HG03342 (cell line): ENCODE measurements around the gene PDE4D.

ENCODE experiments used
- ATAC-seq: cut with Tn5 transposase; IDR thresholded peaks from one replicate; pipeline ENCODE4 v1.9.1; 2021; ENCODE audit warnings: mild to moderate bottlenecking, moderate library complexity; ENCODE audit not compliant: unreplicated experiment

Gene PDE4D

DNA sequence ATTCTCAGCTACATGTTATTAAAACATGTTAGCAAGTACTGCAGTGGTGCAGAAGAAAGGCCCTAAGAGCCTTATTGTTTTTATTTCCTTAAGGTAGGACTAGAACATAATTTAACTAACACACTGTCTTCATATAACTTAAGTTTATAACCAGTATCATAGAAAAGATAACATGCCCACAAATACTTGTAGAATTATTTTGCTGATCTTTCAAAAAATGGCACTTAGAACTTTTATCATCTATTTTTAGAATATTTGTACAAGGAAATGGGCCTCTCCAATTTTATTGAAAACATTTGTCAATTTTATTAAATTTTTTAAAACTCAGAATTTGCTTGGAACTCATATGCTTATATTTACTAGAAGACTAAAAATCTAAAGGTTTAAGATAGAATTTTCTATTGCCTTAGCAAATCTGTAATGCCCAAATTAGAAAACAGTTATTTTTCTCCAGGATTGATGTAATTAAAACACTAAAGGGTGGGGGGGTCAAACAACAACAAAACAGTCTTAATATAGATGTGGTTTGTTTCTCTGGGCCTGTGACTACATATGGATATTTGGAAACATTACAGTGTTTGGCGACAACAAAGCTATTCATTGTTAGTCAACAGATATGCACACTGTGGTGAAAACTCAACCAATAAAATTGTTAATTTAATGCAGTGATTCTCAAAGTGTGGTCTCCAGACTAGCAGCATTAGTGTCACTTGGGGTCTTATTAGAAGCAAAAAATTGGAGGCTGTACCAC is 360.4 kb downstream of the PDE4D start:
- ATAC-seq = no peak

GRCh38 chr5:59529239-59529638 is 364.3 kb downstream of the PDE4D start:
- ATAC-seq = no peak

- no peak for ATAC-seq
Observed at GRCh38 chr5:59528202-59528862, 365.2 kb downstream of the PDE4D start.

- no peak for ATAC-seq
Observed at GRCh38 chr5:59525957-59526356, 367.6 kb downstream of the PDE4D start.

GRCh38 chr5:59525311-59525710 is 368.2 kb downstream of the PDE4D start:
- ATAC-seq = no peak

DNA sequence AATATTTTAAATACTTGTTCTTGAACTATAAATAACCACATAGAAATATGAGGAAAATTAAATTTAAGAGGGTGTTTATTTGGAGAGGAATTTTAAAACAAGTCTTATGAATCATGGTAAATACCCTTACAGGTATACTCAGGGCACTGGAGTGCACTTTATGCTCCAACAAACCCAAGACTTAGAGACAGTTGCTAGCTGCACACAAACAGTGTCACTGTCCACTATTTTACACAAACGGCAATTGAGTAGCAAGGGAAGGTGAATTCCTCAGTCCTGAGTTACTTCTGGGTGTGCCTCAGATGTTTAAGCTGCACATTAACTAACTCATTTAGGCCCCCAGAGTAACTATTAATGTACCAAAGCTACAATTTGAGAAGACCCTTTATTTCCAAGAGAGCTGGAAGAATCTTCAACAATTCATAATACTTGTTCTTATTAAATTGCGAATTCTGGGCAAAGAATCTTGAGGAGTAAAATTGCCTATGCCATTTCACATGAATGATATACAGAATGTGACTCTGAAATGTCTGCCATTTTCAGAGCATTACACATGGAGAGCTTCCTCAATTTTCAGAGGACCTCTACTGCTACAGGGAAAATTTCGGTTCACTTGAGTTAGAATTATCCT is 371.2 kb downstream of the PDE4D start:
- no peak for ATAC-seq

DNA sequence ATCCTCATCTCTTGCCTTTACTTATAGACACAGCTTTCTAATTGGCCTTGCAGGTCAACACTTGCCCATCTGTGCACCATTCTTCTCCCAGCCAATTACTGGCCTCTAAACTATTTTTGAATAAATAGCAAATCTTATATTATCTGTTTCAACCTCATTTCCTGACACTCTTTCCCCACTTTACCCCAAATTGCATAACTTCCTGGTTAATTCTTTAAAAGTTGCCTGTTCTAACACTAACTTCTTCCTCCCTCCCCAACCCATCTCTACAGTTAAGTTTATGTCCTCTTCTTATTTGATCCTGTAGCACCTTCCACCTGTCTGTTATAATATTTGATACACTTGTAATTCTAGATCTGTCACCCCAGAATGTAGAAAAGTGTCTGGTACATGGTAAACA is 372.1 kb downstream of the PDE4D start:
- no peak for ATAC-seq

GRCh38 chr5:59519338-59519737 is 374.2 kb downstream of the PDE4D start:
- ATAC-seq = no peak

GRCh38 chr5:59517926-59518585 is 375.5 kb downstream of the PDE4D start:
- no peak for ATAC-seq

DNA sequence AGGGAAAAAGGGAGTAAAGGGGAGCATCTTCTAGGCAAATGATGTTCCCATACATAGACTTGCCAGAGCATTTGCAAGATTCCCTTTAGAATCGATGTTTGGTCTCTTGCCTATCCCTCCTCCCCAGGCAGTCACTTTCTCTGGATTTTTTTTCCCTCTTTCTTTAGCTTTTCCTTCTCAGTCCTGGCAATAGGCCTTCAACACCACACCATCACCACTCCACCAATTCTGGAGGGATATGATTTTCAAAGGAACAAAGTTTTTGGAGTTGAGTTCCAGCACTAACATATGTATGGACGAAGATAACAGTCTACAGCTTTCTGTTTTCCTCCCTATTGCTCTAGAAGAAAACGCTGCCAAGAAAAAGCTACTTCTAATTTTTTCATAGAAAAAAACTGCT is 377.4 kb downstream of the PDE4D start:
- ATAC-seq = no peak

DNA sequence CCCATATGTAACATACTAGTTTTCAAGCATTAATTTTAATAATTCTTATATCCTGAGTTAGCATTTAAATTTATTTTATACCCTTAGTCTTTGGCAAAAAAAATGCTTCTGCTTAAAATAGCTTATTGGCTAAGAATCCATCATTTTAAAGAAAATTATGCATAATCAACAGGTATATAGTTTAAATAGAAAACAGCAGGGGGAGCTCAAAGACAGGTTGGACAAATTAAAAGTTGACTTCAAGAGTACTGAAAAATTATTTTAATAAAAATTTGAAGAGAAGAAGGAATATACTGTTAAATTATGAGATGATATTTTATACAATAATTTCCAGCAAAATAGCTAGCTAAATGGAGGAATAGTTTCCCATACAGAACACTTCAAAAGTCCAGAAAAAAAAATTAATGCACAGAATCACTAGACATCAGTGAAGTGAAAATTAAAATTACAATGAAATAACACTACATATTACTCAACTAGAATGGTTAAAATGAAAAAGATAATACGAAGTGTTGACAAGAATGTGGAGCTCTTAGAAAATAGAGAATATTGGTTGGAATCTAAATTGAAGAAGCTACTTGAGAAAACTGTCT is 387.1 kb downstream of the PDE4D start:
- ATAC-seq = no peak

- ATAC-seq = no peak
Observed at GRCh38 chr5:59504043-59504442, 389.5 kb downstream of the PDE4D start.

DNA sequence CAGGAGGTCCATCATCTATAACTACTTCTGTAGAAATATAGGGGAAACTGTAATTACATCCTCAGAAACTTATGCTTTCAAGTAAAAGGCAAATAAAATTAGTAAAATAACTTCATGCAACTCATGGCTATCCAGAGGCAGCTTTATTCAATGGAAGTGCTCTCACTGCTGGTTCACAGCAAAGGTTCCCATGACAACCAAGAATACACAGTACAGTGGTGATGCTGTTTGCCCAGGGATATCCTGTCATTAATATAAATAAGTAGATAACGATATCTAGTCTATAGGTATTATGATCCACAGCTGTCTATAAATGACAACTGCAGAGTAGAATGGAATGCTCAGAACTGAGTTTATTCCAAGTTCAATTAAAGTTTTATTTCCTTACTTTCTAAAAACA is 390.3 kb downstream of the PDE4D start:
- ATAC-seq = no peak

- no peak for ATAC-seq
Observed at GRCh38 chr5:59501316-59501715, 392.2 kb downstream of the PDE4D start.

DNA sequence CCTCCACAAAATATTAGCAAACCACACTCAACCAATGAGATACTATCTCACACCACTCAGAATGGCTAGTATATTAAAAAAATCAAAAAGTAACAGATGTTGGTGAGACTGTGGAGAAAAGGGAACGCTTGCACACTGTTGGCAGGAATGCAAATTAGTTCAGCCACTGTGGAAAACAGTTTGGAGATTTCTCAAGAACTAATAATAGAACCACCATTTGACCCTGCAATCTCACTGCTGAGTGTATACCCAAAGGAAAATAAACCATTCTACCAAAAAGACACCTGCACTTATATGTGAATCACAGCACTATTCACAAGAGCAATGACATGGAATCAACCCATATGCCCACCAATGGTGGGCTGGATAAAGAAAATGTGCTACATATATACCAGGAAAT is 393.5 kb downstream of the PDE4D start:
- no peak for ATAC-seq

GRCh38 chr5:59497207-59497606 is 396.3 kb downstream of the PDE4D start:
- no peak for ATAC-seq

GRCh38 chr5:59496524-59497134 is 396.9 kb downstream of the PDE4D start:
- peak; percentile 74 for ATAC-seq

DNA sequence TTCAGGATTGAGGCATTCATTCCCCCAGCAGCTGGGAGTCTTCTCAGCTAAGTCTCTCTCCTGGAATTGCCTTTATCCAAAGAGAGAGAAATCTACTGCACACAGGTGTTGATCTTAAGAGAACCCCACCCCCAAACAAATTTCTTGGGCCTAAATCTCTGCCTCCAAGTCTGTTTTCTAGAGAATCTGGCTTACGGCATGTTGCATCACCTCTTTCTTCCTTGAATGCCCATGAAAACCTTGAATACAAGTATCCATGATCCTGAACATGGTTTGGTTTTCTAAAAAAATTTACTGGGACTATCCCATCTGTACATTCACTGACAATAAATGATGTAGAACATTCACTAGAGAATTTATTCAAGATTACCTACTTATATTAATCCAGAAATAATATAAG is 401.6 kb downstream of the PDE4D start:
- no peak for ATAC-seq

GRCh38 chr5:59489551-59489950 is 404.0 kb downstream of the PDE4D start:
- no peak for ATAC-seq

DNA sequence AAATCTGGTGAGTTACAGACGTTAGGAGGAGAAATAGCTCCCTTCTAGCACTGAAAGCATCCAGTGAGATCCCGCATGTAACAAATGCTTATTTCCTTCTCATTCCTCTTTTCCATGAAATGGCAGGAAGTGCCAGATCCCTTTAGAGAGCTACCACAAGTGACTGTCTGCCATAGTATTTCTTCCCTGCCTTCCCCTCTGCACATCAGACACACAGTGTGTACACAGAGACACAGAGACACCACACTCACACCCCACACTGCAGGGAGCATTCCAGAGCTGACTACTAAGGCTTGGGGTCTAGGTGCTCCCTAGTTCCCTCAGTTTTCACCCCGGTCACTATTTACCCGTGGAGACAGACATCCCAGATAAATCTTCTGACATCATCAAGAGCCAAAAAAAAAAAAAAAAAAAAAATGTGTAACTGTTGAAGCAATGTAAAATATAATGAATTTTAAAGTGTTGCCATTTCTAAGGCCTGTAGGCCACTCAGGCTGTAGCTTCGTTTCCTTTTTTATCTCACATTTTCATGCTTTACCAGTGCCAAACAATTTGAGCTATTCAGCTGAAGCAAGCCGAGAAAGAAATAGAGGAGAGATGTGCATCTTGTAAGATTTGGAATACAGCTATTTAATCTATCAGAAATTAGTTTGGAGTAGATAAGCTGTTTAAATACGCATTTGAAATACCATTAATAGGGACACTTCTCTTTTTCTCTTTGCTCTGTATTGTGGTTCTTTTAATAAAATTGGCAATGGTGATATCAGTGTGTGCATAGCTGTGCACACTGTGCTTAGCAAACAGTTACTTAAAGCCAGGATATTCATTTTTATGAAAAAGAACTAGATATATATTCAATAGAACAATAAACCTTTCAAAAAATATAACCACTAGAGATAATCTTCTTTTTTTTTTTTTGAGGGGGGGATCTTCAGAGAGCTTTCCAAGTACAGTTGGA is 405.5 kb downstream of the PDE4D start:
- no peak for ATAC-seq
